Right atrium auricular region (tissue), 2 donors: ENCODE data around the gene CD63. TPM values are rescaled to one million over a fixed set of nuclear protein-coding genes. Genes with fewer than 3 reads are reported as not detected.

Experiments
- DNase-seq: peaks from one replicate; pipeline ENCODE4 v3.0.0-alpha.2; 2019; ENCODE audit warnings: low spot score
- H3K27ac ChIP-seq, 2 donors: fragments of 200-600 bp; sonication (generic); 1 replicate in 1 of 2; 2 replicates in 1 of 2; pipeline ENCODE4 v1.5.1; 2016 to 2019
- H3K27me3 ChIP-seq, 2 donors: fragments of 200-600 bp; sonication (generic); one replicate each; pipeline versions ENCODE4 v1.5.1 to v1.6.0; 2017 to 2019
- H3K36me3 ChIP-seq: fragments of 200-600 bp; sonication (generic); one replicate; pipeline ENCODE4 v1.5.1; 2016
- H3K4me1 ChIP-seq, 2 donors: fragments of 200-600 bp; sonication (generic); one replicate each; pipeline versions ENCODE4 v1.5.1 to v1.6.0; 2017 to 2019
- H3K4me3 ChIP-seq, 2 donors: fragments of 200-600 bp; sonication (generic); 1 replicate in 1 of 2; 2 replicates in 1 of 2; pipeline ENCODE4 v1.5.1; 2017 to 2019; ENCODE audit warnings: mild to moderate bottlenecking in 1 of 2, moderate library complexity in 1 of 2
- H3K9me3 ChIP-seq, 2 donors: fragments of 200-600 bp; sonication (generic); one replicate each; pipeline ENCODE4 v1.5.1; 2019
- CTCF ChIP-seq, 2 donors: fragments of 200-600 bp; sonication (generic); IDR thresholded peaks; one replicate each; pipeline ENCODE4 v1.5.1; 2019; ENCODE audit warnings: antibody characterized with exemption in 2 of 2
- total RNA-seq, 2 donors: library from RNA; depleted of rRNA; stranded (reverse); fragments of >200 nt; gene quantifications; one replicate each; pipeline ENCODE4 v1.1.0, GENCODE V29; 2016

Gene CD63
- total RNA-seq, 2 donors from 2014 or later = 1,041 to 1,122 TPM

- no peak overlapping the region for H3K4me3 ChIP-seq
- no peaks in the 10 kb centered on the region for H3K9me3 ChIP-seq
- no peaks in the 10 kb centered on the region for H3K27me3 ChIP-seq
- H3K4me1 ChIP-seq = peaks cover 0 to 82% of the 10 kb centered on the region in 2 donors
- H3K27ac ChIP-seq = peak overlapping the region; percentile 93 to 95
- no peaks in the 10 kb centered on the region for H3K36me3 ChIP-seq
- no peak for TF ChIP-seq CTCF (IDR thresholded peaks at IDR 0.05)
- DNase-seq = no peak
Measured at GRCh38 chr12:55718015-55718414, 10.8 kb downstream of the CD63 start.

DNA sequence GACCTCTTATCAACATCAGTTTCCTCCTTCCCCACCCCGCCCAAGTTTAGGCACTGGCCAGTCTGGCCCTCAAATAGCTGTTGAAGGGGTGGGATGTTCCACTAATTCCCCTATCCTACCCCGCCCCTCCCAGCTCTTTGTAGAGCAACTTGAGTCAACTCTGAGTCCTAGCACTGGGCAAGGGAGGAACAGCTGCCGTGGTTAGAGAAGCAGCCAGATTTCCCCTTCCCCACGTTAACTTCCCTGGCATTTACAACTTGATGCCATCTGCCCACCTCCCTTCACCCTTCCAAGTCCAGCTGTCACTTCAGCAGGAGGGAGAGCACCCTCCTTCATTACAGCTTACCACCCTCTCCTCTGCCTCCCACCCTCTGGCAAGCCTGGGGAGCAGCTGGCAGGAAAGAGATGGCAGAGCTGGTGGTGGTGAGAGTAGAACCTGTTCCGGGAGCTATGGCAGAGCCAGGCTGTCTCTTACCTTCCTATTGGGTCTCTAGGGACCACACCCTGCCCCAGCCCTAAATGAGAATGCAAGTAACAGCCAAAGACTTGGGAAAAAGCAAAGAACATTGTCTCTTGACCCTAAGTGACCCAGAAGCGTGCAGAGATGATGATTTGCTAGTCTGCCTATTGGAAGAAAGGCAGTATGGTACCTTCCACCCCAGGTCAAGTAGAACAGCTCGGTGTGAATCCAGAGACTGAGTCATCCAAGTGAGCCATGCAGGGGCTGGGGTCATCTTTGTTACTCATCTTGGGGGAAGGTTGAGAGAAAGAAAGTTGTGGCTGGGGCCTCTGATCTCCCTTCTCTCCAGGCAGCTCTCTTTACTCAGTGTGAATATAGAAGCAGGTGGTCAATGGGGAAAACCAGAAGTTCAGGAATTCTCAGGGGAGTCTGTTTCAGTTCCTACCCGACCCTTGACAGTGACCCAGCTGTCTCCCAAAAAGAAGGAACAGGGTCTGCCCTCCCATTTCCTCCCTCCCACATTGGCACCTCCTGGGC is 11.5 kb downstream of the CD63 start:
- Histone ChIP-seq H3K4me1 (peaks cover 0 to 86% of the 10 kb centered on the region in 2 donors), H3K36me3 (no peaks in the 10 kb centered on the region)
- DNase-seq = no peak

DNA sequence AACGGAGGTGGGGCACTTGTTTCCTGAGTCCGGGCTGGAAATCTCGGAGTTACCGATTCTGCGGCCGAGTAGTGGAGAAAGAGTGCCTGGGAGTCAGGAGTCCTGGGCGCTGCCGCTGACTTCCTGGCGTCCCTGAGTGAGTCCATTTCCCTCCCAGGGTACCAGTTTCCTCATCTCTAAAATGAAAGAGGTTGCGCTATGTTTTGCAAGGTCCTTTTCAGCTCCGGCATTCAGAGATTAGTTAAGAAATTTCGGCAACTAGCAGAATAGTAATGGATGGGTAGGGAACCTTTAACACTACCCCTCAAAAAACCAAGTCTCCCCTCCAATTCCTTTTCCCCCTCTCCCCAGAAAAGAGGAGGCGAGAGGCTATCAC is 12.2 kb downstream of the CD63 start:
- Histone ChIP-seq H3K4me1 (peaks cover 0 to 84% of the 10 kb centered on the region in 2 donors), H3K27me3 (no peaks in the 10 kb centered on the region), H3K27ac (peak overlapping the region; percentile 93 to 95), H3K36me3 (no peaks in the 10 kb centered on the region), H3K9me3 (no peaks in the 10 kb centered on the region), H3K4me3 (peak overlapping the region; percentile 59 to 69)
- DNase-seq = no peak
- no peak for TF ChIP-seq CTCF (IDR thresholded peaks at IDR 0.05)

More for the DNA sequence above, 11.5 kb downstream of the CD63 start:
- H3K4me3 ChIP-seq = peak overlapping the region; percentile 59 to 69
- H3K9me3 ChIP-seq = no peaks in the 10 kb centered on the region
- peak overlapping the region; percentile 93 to 95 for H3K27ac ChIP-seq
- TF ChIP-seq CTCF (IDR thresholded peaks at IDR 0.05) = no peak
- no peaks in the 10 kb centered on the region for H3K27me3 ChIP-seq

DNA sequence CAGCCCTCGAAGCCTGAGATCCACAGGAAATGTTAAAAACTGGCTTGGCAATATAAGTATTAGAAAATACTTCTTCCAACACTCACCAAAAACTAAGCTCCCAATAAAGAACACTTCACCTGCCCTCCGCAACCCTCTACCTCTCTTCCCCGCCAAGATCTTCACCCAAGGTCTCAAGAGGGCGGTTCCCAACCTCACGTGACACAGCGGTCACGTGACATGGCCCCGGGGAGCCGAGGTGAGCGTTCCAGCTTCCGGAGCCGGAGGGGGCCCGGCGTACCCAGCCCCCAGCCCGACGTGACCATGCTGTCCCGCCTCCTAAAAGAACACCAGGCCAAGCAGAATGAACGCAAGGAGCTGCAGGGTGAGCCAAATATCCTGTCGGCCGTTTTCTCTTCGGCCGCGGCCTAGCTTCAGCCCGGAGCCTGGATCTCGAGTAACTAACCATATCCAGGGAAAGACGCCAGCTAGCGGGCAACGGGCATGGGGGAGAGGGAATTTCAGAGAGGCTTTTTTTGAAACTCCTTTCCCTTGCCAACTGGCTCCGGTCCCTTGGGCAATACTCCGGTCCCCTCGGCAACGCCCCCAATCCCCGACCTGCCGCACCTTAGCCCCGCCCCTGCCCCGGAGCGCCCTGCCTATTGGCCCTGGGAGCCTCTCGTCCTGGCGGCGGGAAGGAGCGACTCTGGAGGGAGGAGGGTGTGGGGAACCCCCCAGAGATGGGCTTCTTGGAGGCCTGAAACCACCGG is 12.8 kb downstream of the CD63 start, which contains the start of gene BLOC1S1:
TSS of gene BLOC1S1 (plus strand) at position 214 of the 749 bp plus-strand sequence. CDS start at position 220, 6 bp downstream.
- Histone ChIP-seq H3K27ac (peak within 1 kb of the TSS; percentile 93 to 95), H3K9me3 (no peaks in the 10 kb centered on the region), H3K36me3 (no peaks in the 10 kb centered on the region), H3K4me1 (peaks cover 0 to 78% of the 10 kb centered on the region in 2 donors), H3K27me3 (no peaks in the 10 kb centered on the region), H3K4me3 (peak within 1 kb of the TSS; percentile 59 to 69)
- DNase-seq = peak; percentile 95
- no peak for TF ChIP-seq CTCF (IDR thresholded peaks at IDR 0.05)

DNA sequence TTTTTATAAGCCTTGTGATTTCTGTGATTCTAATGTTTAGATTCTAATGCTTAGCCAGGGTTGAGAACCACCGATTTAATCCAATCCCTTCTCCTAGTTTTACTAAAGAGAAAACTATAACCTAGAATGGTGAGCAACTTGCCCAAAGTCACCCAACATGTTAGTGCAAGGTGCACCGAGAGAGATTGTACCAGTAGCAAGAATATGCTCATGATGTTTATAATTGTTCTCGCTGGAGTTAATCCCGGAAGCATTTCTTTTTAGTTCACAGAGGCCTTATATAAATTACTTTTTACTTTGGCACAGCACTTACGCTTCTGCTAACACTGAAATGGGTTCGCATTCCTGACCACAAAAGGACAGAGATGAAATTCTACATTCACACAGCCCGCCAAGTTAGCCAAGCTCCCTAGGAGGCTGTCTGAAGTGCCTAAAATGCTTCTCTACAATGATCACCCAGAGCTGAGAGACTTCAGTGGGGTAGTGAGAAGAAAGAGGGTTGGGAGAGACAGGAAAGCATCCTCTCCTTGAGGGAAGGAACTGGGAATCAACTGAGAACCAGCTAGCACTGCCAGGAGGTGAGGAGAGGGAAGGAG is 13.5 kb downstream of the CD63 start:
- Histone ChIP-seq H3K4me1 (peaks cover 0 to 71% of the 10 kb centered on the region in 2 donors), H3K27ac (peak overlapping the region; percentile 93 to 95), H3K36me3 (no peaks in the 10 kb centered on the region), H3K9me3 (no peaks in the 10 kb centered on the region), H3K4me3 (peak overlapping the region; percentile 59 to 69), H3K27me3 (no peaks in the 10 kb centered on the region)
- TF ChIP-seq CTCF (IDR thresholded peaks at IDR 0.05) = no peak
- no peak for DNase-seq
